22Rv1 (cell line): ENCODE results near the gene UBE2E2.

Source experiments
- H3K27ac ChIP-seq: fragments of 450-650 bp; 2 replicates; pipeline ENCODE4 v1.5.1; 2017
- ZFX ChIP-seq: fragments of 450-650 bp; IDR thresholded peaks from 2 replicates; pipeline ENCODE4 v1.6.1; 2017; ENCODE audit warnings: antibody characterized with exemption, borderline replicate concordance
- TF ChIP-seq, protein P1 (sequence below): fragments of 450-650 bp; IDR thresholded peaks from 2 replicates; pipeline ENCODE4 v1.5.1; 2017; ENCODE audit warnings: mild to moderate bottlenecking

Gene UBE2E2

DNA sequence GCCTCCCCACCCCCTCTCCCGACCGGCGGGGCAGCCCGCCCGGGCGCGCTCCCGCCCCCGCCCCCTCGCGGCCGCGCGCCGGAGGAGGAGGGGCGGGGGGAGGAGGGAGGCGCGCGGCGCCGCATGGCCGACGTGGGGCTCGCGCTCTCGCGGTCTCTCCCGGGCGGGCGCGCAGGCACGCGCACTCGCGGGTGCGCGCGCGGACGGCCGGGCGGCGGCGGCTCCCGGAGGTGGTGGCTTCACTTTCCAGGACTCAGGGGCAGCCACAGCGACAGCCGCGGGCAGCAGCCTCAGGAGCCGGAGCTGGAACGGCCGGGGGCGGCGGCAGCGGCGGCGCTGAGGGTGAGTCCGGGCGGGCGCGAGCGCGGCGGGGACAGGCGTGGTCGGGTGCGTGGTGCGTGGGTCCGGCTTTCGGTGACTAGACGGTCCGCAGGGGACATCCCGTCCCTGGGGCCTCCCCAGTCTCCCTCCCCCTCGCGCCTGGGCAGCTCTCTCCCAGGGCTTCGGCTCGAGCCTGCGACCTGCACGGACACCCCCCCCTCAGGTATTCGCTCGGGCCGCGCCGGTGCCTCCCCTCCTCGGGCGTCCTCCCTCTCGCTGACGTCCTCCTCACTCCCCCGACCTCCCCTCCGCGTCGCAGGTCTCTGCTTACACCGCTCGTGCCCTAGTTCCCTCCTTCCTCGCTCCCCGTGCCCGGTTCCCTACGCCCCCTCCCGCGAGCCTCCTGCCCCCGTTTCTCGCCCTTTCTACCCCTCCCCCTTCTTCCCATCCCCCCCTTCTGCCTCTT lies at the start of gene UBE2E2:
Gene UBE2E2, plus strand, starts transcription at position 407 of the 787 bp plus-strand sequence.
- H3K27ac ChIP-seq, result peak within 1 kb of the TSS; percentile 66
- TF ChIP-seq, protein P1, sequence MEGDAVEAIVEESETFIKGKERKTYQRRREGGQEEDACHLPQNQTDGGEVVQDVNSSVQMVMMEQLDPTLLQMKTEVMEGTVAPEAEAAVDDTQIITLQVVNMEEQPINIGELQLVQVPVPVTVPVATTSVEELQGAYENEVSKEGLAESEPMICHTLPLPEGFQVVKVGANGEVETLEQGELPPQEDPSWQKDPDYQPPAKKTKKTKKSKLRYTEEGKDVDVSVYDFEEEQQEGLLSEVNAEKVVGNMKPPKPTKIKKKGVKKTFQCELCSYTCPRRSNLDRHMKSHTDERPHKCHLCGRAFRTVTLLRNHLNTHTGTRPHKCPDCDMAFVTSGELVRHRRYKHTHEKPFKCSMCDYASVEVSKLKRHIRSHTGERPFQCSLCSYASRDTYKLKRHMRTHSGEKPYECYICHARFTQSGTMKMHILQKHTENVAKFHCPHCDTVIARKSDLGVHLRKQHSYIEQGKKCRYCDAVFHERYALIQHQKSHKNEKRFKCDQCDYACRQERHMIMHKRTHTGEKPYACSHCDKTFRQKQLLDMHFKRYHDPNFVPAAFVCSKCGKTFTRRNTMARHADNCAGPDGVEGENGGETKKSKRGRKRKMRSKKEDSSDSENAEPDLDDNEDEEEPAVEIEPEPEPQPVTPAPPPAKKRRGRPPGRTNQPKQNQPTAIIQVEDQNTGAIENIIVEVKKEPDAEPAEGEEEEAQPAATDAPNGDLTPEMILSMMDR, result no peak
- TF ChIP-seq ZFX, result no peak

DNA sequence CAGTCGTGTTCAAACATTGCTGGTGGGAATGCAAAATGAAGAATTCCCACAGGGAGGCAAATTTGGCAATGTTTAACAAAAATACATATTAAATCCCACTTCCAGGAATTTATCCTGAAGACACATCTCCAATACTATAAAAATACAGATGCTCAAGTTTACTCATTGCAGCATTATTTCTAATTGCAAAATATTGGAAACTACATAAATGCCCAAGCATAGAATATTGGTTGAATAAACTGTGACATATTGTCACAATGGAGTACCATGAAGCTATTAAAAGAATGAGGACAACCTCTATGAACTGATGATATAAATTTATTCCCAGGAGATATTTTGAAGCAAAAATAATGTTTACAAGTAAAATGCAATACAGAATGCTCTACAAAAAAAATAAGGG lies 49.7 kb upstream of the UBE2E2 start:
- no peak for TF ChIP-seq ZFX
- TF ChIP-seq, protein P1, result no peak

DNA sequence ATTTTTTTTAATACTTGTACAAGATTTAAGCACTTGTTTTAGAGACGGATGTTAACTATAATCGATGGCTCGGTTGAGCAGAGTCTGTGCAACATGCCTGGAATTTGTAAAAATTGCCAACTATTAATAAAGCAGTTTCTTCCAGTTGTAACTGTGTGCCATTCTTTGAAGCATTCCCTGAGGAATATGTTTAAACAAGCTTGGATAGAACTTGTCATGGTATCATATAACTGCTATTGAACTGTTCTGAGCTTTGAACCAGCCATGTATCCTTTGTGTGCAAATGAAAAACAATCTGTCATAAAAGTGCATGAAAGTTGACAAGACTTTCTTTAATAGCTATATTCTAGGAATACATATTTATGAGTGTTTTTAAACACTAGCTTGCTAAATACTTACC lies 45.8 kb upstream of the UBE2E2 start:
- TF ChIP-seq ZFX, result no peak
- TF ChIP-seq, protein P1, result no peak
- H3K27ac ChIP-seq, result no peak overlapping the region

More for the DNA sequence above, 49.7 kb upstream of the UBE2E2 start:
- H3K27ac ChIP-seq, result no peak overlapping the region

DNA sequence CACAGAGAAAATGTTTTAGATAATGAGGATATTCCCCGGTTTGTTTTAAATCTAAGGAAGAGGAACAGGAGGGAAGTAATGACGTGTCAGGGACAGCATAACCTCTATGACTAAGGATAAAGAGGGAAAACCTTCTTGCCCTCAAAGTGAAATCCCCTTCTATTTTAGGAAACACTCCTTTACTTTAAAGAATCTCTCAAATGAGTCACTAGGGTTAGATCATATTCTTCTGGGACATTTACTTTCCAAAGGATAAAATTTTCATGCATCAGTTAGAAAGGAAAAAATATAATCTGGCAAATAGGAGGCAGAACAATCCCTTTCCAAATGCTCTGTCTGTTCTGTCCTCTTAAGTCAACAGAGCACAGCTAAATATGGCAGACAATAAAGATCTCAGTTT lies 43.2 kb upstream of the UBE2E2 start:
- H3K27ac ChIP-seq, result no peak overlapping the region

DNA sequence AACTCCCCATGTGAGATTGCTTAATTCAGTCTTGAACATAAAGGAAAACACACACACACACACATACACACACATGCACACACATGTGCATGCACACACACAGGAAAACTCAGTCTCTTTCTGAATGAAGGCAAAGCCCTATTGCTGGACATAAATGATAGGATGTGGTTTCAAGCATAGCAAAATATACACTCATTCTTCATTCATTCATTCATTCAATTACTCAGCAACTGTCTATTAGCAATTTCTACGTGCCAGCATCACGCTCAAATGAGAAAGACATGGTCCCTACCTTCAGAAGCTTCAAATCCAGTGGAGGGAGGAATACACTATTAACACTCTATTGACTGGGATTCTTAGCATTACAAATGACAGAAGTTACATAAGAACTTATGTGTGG lies 41.8 kb upstream of the UBE2E2 start:
- H3K27ac ChIP-seq, result no peak overlapping the region
- TF ChIP-seq, protein P1, result no peak
- no peak for TF ChIP-seq ZFX

More for the DNA sequence above, 43.2 kb upstream of the UBE2E2 start:
- no peak for TF ChIP-seq ZFX

DNA sequence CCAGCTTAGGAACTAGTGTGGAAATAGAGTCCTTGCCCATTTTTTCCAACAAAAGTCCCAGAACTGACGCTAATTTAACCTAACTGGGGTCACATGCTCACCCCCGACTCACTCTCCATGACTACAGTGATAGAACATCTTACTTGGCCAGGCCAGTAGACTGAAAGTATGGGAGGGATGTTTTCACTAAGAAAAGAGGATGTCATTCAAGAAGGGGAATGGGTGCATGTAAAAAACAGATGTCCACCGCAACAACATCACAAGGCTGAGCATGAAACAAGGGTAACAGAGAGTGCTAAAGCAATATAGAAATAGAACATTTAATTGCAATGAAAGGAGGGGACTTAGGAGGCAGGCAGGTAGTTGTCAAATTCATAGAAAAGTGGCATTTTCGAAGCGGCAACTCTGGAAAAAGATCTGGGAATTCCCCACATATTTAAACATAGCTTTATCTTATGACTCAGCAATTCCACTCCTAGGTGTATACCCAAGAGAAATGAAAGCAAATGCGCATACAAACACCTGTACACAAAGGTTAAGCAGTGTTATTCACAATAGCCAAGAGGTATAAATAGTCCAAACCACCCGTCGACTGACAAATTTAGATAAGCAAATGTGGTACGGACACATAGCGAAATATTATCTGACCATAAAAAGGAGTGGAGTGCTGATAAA lies 41.1 kb upstream of the UBE2E2 start:
- TF ChIP-seq, protein P1, result no peak
- TF ChIP-seq ZFX, result no peak
- H3K27ac ChIP-seq, result no peak overlapping the region

DNA sequence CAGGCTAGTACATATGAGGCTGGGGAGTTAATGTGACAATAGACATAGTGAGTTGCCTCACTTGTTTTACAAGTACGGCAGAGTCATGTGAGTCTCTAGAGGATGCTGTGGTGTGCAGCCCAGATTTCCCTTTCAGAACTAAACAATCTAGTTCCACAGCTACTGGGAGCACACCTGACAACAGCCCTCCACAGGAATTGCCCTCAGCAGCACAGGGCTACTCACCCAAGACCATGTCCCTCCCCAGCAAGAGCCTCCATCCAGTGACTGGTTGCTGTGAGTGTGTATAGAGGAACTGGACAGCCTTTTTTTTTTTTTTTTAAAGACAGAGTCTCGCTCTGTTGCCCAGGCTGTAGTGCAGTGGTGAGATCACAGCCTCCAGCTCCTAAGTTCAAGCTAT lies 40.2 kb upstream of the UBE2E2 start:
- H3K27ac ChIP-seq, result no peak overlapping the region
- no peak for TF ChIP-seq ZFX
- TF ChIP-seq, protein P1, result no peak
